Osteocyte (in vitro differentiated cells): Measurements from ENCODE around the gene ARHGAP4. TPM values are rescaled to one million over a fixed set of nuclear protein-coding genes. Genes with fewer than 3 reads are reported as not detected.

ENCODE experiments used
- DNase-seq: peaks from one replicate; pipeline ENCODE4 v3.0.0; 2021; ENCODE audit warnings: mixed read lengths; ENCODE audit not compliant: unreplicated experiment; ENCODE audit errors: extremely low spot score
- H3K27ac Mint-ChIP-seq: one replicate; pipeline ENCODE4 v1.8.0; 2021; ENCODE audit warnings: mild to moderate bottlenecking, mixed read lengths; ENCODE audit not compliant: unreplicated experiment
- H3K27me3 Mint-ChIP-seq: one replicate; pipeline ENCODE4 v1.8.0; 2021; ENCODE audit warnings: mixed read lengths; ENCODE audit not compliant: unreplicated experiment
- H3K36me3 Mint-ChIP-seq: one replicate; pipeline ENCODE4 v1.8.0; 2021; ENCODE audit warnings: mixed read lengths; ENCODE audit not compliant: unreplicated experiment
- H3K4me1 Mint-ChIP-seq: one replicate; pipeline ENCODE4 v1.8.0; 2021; ENCODE audit warnings: mixed read lengths; ENCODE audit not compliant: unreplicated experiment
- H3K4me3 Mint-ChIP-seq: one replicate; pipeline ENCODE4 v1.8.0; 2021; ENCODE audit warnings: mild to moderate bottlenecking, moderate library complexity, mixed read lengths; ENCODE audit not compliant: unreplicated experiment
- H3K9me3 Mint-ChIP-seq: one replicate; pipeline ENCODE4 v1.8.0; 2021; ENCODE audit warnings: mixed read lengths; ENCODE audit not compliant: unreplicated experiment
- CTCF ChIP-seq: fragments of 200-600 bp; sonication (generic); IDR thresholded peaks from 2 replicates; pipeline ENCODE4 v1.5.0; 2021; ENCODE audit warnings: antibody characterized with exemption, mild to moderate bottlenecking, moderate library complexity
- total RNA-seq: library from RNA; stranded (reverse); gene quantifications from 2 replicates; pipeline ENCODE4 v1.2.1, GENCODE V29; 2021

ARHGAP4 gene
- total RNA-seq, 1 donor from 2014 or later: 5.3 TPM

DNA sequence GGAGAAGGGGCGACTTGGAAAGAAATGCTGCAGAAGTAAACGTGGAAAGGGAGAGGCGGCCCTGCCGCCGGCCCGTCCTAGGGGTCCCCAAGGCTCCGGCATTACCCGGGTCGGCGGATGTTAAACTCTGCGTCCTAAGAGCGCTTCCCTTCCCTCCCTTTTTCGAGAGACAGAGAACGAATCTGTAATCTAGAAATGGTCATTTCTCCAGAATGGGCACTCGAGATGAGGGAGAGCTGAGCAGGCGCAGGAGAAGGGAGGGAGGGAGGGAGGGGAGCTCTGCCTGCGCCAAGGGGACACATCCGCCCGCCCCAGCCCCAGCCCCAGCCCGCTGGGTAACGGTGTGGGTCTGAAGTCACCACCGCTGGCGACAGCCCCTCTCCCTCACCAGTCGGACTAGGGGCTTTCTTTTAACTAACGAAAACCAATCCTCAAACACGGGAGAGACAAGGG, 43.9 kb upstream of the ARHGAP4 start:
- H3K4me1 Mint-ChIP-seq: peaks cover 59% of the 10 kb centered on the region

GRCh38 chrX:153969125-153969903, 43.2 kb upstream of the ARHGAP4 start:
- Mint-ChIP-seq H3K36me3 (no peaks in the 10 kb centered on the region), H3K4me3 (peak overlapping the region; percentile 100), H3K27ac (peak overlapping the region; percentile 95), H3K4me1 (peaks cover 52% of the 10 kb centered on the region), H3K9me3 (no peaks in the 10 kb centered on the region), H3K27me3 (no peaks in the 10 kb centered on the region)
- no peak for DNase-seq
- TF ChIP-seq CTCF: no peak

More for the DNA sequence above, 43.9 kb upstream of the ARHGAP4 start:
- no peak for DNase-seq
- H3K4me3 Mint-ChIP-seq: peak overlapping the region; percentile 100
- H3K9me3 Mint-ChIP-seq: no peaks in the 10 kb centered on the region
- H3K27me3 Mint-ChIP-seq: no peaks in the 10 kb centered on the region
- no peaks in the 10 kb centered on the region for H3K36me3 Mint-ChIP-seq
- no peak for TF ChIP-seq CTCF
- peak overlapping the region; percentile 95 for H3K27ac Mint-ChIP-seq

- H3K9me3 Mint-ChIP-seq: no peaks in the 10 kb centered on the region
- DNase-seq: no peak
- no peaks in the 10 kb centered on the region for H3K27me3 Mint-ChIP-seq
- H3K4me3 Mint-ChIP-seq: peak overlapping the region; percentile 100
- H3K27ac Mint-ChIP-seq: peak overlapping the region; percentile 95
- H3K4me1 Mint-ChIP-seq: peaks cover 47% of the 10 kb centered on the region
- no peak for TF ChIP-seq CTCF
- H3K36me3 Mint-ChIP-seq: no peaks in the 10 kb centered on the region
Measured at GRCh38 chrX:153968754-153969124, 42.7 kb upstream of the ARHGAP4 start.

- peak overlapping the region; percentile 95 for H3K27ac Mint-ChIP-seq
- DNase-seq: no peak
- TF ChIP-seq CTCF: no peak
- H3K27me3 Mint-ChIP-seq: no peaks in the 10 kb centered on the region
- no peaks in the 10 kb centered on the region for H3K36me3 Mint-ChIP-seq
- H3K9me3 Mint-ChIP-seq: no peaks in the 10 kb centered on the region
- peaks cover 42% of the 10 kb centered on the region for H3K4me1 Mint-ChIP-seq
- H3K4me3 Mint-ChIP-seq: peak overlapping the region; percentile 100
Measured at GRCh38 chrX:153968255-153968654, 42.2 kb upstream of the ARHGAP4 start.

DNA sequence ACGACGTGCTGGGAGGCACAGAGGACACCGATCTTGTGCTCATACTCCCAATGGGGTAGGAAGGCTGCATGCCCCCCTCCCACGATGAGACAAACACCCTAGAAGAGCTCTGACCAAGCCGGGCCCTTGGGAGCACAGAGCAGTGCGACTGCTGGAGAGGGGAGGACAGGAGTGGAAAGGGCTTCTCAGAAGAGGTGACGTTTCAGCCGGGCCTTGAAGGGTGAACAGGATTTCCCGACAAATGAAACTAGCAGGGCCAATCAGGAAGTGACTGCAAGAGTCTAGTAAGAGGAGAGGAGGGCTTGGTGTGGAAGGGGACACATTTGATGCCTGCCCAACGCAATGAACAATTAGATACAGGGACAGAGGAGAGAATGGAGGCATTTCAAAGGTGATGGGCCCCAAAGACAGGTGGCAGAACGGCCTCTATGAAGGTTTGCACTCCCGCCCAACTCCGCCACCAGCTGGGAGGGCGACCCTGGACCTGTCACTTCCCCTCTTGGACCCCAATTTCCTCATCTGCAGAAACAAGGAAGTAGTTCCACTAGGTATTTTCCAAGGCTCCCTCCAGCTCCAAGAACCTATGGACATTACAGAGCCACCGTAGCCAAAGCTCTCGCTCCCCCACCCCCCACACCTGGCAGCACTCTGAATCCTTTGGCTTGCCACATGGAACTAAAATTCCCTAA, 41.6 kb upstream of the ARHGAP4 start:
- H3K36me3 Mint-ChIP-seq: no peaks in the 10 kb centered on the region
- TF ChIP-seq CTCF: no peak
- DNase-seq: no peak
- H3K9me3 Mint-ChIP-seq: no peaks in the 10 kb centered on the region
- peak overlapping the region; percentile 100 for H3K4me3 Mint-ChIP-seq
- peaks cover 38% of the 10 kb centered on the region for H3K4me1 Mint-ChIP-seq
- H3K27me3 Mint-ChIP-seq: no peaks in the 10 kb centered on the region
- peak overlapping the region; percentile 95 for H3K27ac Mint-ChIP-seq
